Esophagus squamous epithelium (tissue), 5 donors: ENCODE data around the gene FETUB. TPM values are rescaled to one million over a fixed set of nuclear protein-coding genes. Genes with fewer than 3 reads are reported as not detected.

ENCODE experiments used
- DNase-seq: peaks from one replicate; lab custom pipeline; 2025; lab: John Stamatoyannopoulos, UW
- H3K27ac ChIP-seq, 4 donors: fragments of 200-600 bp; sonication (generic); one replicate each; pipeline ENCODE4 v1.5.1; 2016 to 2019; ENCODE audit warnings: mild to moderate bottlenecking in 1 of 4
- H3K27me3 ChIP-seq, 4 donors: fragments of 200-600 bp; sonication (generic); 1 replicate in 3 of 4; 2 replicates in 1 of 4; pipeline versions ENCODE4 v1.5.1 to v1.6.0; 2017 to 2021; ENCODE audit warnings: antibody characterized with exemption in 1 of 4
- H3K36me3 ChIP-seq, 3 donors: fragments of 200-600 bp; sonication (generic); one replicate each; pipeline ENCODE4 v1.5.1; 2016 to 2019
- H3K4me1 ChIP-seq, 3 donors: fragments of 200-600 bp; sonication (generic); one replicate each; pipeline ENCODE4 v1.5.1; 2017 to 2019
- H3K4me3 ChIP-seq, 4 donors: fragments of 200-600 bp; sonication (generic); 1 replicate in 3 of 4; 2 replicates in 1 of 4; pipeline ENCODE4 v1.5.1; 2016 to 2019; ENCODE audit warnings: mild to moderate bottlenecking in 2 of 4, moderate library complexity in 1 of 4
- H3K9me3 ChIP-seq, 3 donors: fragments of 200-600 bp; sonication (generic); one replicate each; pipeline ENCODE4 v1.5.1; 2016 to 2019
- CTCF ChIP-seq, 6 experiments: fragments of 450-650 bp in 4 of 6; fragments of 200-600 bp in 2 of 6; sonication (generic) in 2 of 6; IDR thresholded peaks; one replicate each; pipeline ENCODE4 v1.5.1; 2016 to 2019; ENCODE audit warnings: antibody characterized with exemption in 6 of 6, mild to moderate bottlenecking in 4 of 6, moderate library complexity in 4 of 6
- POLR2A ChIP-seq, 4 donors: fragments of 450-650 bp; IDR thresholded peaks; one replicate each; pipeline ENCODE4 v1.6.1; 2017; ENCODE audit warnings: antibody characterized with exemption in 4 of 4, mild to moderate bottlenecking in 4 of 4, moderate library complexity in 3 of 4
- WGBS, 2 donors: methylation state at CpG; one replicate each; pipeline ENCODE4 v1.1.5; 2018; 5-methylcytosine and 5-hydroxymethylcytosine counted together
- intact Hi-C: fragments of 100-400 bp; cut with DNase I; formaldehyde crosslinking; loops from one replicate; pipeline ENCODE4 v1.15.0; 2022
- total RNA-seq, 4 donors: library from RNA; depleted of rRNA; stranded (reverse); fragments of >200 nt; gene quantifications; one replicate each; pipeline ENCODE4 v1.1.0, GENCODE V29; 2016
- donor health status: DM: yes; HTN: yes; CAD: no.

Gene FETUB
- total RNA-seq, 4 donors from 2014 or later: 0.26 to 23.3 (median 5.0) TPM

- Histone ChIP-seq H3K36me3 (no peaks in the 10 kb centered on the region), H3K4me1 (peaks cover 3 to 27% (median 9%) of the 10 kb centered on the region in 3 donors), H3K9me3 (no peaks in the 10 kb centered on the region), H3K27me3 (peaks cover 0 to 55% (median 0%) of the 10 kb centered on the region in 4 donors), H3K27ac (no peak overlapping the region), H3K4me3 (no peak overlapping the region)
- DNase-seq: no peak
- intact Hi-C loops: no loop called here
- no peak for TF ChIP-seq CTCF (IDR thresholded peaks at IDR 0.05)
- no peak for TF ChIP-seq POLR2A (IDR thresholded peaks at IDR 0.05)
- 88 to 91% methylated on average over 8 of the region's 8 CpGs for WGBS, 2 donors
These were observed 21.8 kb upstream of the FETUB start for GRCh38 chr3:186618318-186618938.

- intact Hi-C loops: no loop called here
- DNase-seq: no peak
- peaks cover 3 to 24% (median 9%) of the 10 kb centered on the region in 3 donors for H3K4me1 ChIP-seq
- 85 to 89% methylated on average over 5 of the region's 5 CpGs for WGBS, 2 donors
- no peak overlapping the region for H3K4me3 ChIP-seq
- H3K36me3 ChIP-seq: no peaks in the 10 kb centered on the region
- H3K9me3 ChIP-seq: no peaks in the 10 kb centered on the region
- peaks cover 0 to 42% (median 0%) of the 10 kb centered on the region in 4 donors for H3K27me3 ChIP-seq
- H3K27ac ChIP-seq: no peak overlapping the region
- TF ChIP-seq CTCF (IDR thresholded peaks at IDR 0.05): no peak
- TF ChIP-seq POLR2A (IDR thresholded peaks at IDR 0.05): no peak
These were observed 20.4 kb upstream of the FETUB start for GRCh38 chr3:186619787-186620212.

- DNase-seq: no peak
- Histone ChIP-seq H3K27ac (no peak overlapping the region), H3K36me3 (no peaks in the 10 kb centered on the region), H3K9me3 (no peaks in the 10 kb centered on the region), H3K27me3 (peaks cover 0 to 41% (median 0%) of the 10 kb centered on the region in 4 donors), H3K4me3 (no peak overlapping the region), H3K4me1 (peaks cover 3 to 18% (median 9%) of the 10 kb centered on the region in 3 donors)
- intact Hi-C loops: no loop called here
- WGBS, 2 donors: 69 to 89% methylated on average over 6 to 10 of the region's 17 CpGs
- TF ChIP-seq POLR2A (IDR thresholded peaks at IDR 0.05) (no peak), CTCF (IDR thresholded peaks at IDR 0.05) (no peak)
These were observed 19.7 kb upstream of the FETUB start for GRCh38 chr3:186620213-186621092.

- 78 to 81% methylated on average over 7 of the region's 7 CpGs for WGBS, 2 donors
- Histone ChIP-seq H3K27me3 (peaks cover 0 to 33% (median 0%) of the 10 kb centered on the region in 4 donors), H3K4me1 (peaks cover 3 to 10% (median 4%) of the 10 kb centered on the region in 3 donors), H3K36me3 (no peaks in the 10 kb centered on the region), H3K4me3 (no peak overlapping the region), H3K27ac (no peak overlapping the region), H3K9me3 (no peaks in the 10 kb centered on the region)
- TF ChIP-seq CTCF (IDR thresholded peaks at IDR 0.05) (no peak), POLR2A (IDR thresholded peaks at IDR 0.05) (no peak)
- DNase-seq: no peak
- intact Hi-C loops: no loop called here
These were observed 18.1 kb upstream of the FETUB start for GRCh38 chr3:186621894-186622650.
